Measurements from ENCODE around the gene MEGF8. TPM values are rescaled to one million over a fixed set of nuclear protein-coding genes. Genes with fewer than 3 reads are reported as not detected.
A peak's percentile ranks its signal among the peaks of the same experiment; 100 is the strongest.

MEGF8 gene
- total RNA-seq, 2 experiments from 2014 or later = 5.2 to 5.3 TPM

DNA sequence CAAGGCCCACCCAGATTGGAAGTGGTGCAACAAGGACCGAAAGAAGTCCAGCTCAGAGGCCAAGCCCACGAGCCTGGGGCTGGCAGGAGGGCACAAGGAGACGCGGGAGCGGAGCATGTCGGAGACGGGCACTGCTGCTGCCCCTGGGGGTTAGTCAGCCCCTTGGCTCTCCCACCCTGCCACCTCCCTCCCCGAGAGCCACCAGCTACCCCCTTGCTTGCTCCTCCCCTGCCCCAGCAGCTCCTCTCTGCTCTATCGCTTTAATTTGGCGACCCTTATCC is 37.7 kb upstream of the MEGF8 start:
- peaks cover 12% of the 10 kb centered on the region for H3K36me3 Mint-ChIP-seq (ENCODE audit: low read depth)
- intact Hi-C loops (cut with DNase I, micrococcal nuclease) = no loop called here
- ChIA-PET CTCF (interaction anchor here (0.7 to 1.0 kb wide), 3 partner anchors 9 to 17 kb away, joined by 3 read pairs; no protein-coding TSS in a partner anchor), POLR2A (no interaction called here)
- H3K4me1 Mint-ChIP-seq = peaks cover 13% of the 10 kb centered on the region
- H3K9me3 Mint-ChIP-seq (ENCODE audit: low read depth) = no peaks in the 10 kb centered on the region
- no peak for ATAC-seq
- peak; percentile 4 for DNase-seq
- no peaks in the 10 kb centered on the region for H3K27me3 Mint-ChIP-seq
- H3K27ac Mint-ChIP-seq = no peak overlapping the region
- no peak overlapping the region for H3K4me3 Mint-ChIP-seq

DNA sequence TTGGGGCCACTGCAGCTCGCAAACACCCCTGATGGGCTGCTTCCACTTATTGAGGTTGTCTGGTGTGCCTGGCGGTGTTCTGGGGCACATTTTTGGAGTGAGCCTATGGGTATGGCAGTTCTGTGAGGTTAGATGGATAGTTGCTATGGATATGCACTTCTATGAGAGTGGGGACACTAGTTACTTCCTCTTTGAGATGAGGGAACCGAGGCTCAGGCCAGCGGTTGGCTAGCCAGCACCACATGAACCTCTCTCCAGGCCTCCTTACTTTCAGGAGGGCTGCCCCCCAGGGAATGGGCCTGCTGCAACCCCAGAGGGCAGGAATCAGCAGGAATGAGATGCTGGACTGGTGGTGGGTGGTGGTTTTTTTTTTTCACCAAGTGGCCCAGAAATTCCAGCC is 37.0 kb upstream of the MEGF8 start:
- Mint-ChIP-seq H3K27ac (no peak overlapping the region), H3K27me3 (no peaks in the 10 kb centered on the region), H3K9me3 (ENCODE audit: low read depth) (no peaks in the 10 kb centered on the region), H3K36me3 (ENCODE audit: low read depth) (peaks cover 15% of the 10 kb centered on the region), H3K4me3 (no peak overlapping the region), H3K4me1 (peaks cover 13% of the 10 kb centered on the region)
- DNase-seq (no peak), ATAC-seq (no peak)
- ChIA-PET CTCF (interaction anchor here (0.9 to 1.0 kb wide), 2 partner anchors 8 to 12 kb away, joined by 3 read pairs; no protein-coding TSS in a partner anchor), POLR2A (interaction anchor here (0.6 kb wide), 1 partner anchor 37 kb away, joined by 3 read pairs; no protein-coding TSS in a partner anchor)
- intact Hi-C loops (cut with DNase I, micrococcal nuclease) = no loop called here

DNA sequence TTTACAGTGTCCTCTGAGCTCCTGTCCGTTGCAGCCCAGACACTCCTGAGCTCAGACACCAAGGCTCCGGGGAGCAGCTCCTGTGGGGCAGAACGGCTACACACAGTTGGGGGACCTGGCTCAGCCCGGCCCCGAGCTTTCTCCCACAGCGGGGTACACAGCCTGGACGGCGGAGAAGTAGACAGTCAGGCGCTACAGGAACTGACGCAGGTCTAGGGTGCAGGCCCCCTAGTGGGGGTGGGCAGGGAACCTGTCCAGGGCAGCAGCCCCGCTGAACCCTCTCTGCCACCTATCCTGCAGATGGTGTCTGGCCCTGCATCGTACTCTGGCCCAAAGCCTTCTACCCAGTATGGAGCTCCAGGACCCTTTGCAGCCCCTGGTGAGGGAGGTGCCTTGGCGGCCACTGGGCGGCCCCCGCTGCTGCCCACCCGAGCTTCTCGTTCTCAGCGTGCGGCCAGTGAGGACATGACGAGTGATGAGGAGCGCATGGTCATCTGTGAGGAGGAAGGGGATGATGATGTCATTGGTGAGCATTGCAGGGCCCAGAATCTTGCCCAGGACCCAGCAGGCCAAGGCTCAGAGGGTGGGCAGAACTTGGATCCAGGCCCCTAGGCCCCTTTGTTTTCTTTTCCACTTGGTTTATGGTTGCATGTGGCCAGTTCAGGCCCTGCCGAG is 36.4 kb upstream of the MEGF8 start:
- intact Hi-C loops (cut with DNase I, micrococcal nuclease) = no loop called here
- POLR2A ChIA-PET = interaction anchor here (0.6 kb wide), 1 partner anchor 38 kb away, joined by 3 read pairs; no protein-coding TSS in a partner anchor
- H3K4me1 Mint-ChIP-seq = peaks cover 13% of the 10 kb centered on the region
- ATAC-seq (no peak), DNase-seq (peak; percentile 7)
- no peaks in the 10 kb centered on the region for H3K27me3 Mint-ChIP-seq
- no peak overlapping the region for H3K27ac Mint-ChIP-seq
- no peaks in the 10 kb centered on the region for H3K9me3 Mint-ChIP-seq (ENCODE audit: low read depth)
- CTCF ChIA-PET = interaction anchor here (0.9 kb wide), 1 partner anchor 12 kb away, joined by 3 read pairs; no protein-coding TSS in a partner anchor
- H3K36me3 Mint-ChIP-seq (ENCODE audit: low read depth) = peaks cover 18% of the 10 kb centered on the region
- no peak overlapping the region for H3K4me3 Mint-ChIP-seq

DNA sequence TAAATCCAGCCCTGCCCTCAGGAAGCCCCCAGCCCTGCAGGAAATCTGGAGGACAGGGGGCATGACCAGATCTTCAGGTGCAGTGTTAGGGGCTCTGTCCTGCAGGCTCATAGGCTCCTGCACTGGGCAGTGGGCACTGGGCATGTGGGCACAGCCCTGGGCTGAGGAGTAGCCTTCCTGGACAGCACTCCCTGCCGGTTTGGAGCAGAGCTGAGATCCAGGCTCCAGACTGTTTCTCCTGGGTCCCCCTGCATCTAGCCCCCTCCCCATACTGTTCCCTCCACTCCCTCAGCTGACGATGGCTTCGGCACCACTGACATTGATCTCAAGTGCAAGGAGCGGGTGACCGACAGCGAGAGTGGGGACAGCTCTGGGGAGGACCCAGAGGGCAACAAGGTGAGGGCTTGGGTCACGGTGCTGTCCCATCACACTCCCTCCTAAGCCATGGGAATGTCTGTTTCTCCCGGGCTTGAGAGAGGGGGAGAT is 35.8 kb upstream of the MEGF8 start:
- H3K27me3 Mint-ChIP-seq = no peaks in the 10 kb centered on the region
- ATAC-seq (no peak), DNase-seq (no peak)
- H3K27ac Mint-ChIP-seq = no peak overlapping the region
- ChIA-PET POLR2A (no interaction called here), CTCF (no interaction called here)
- H3K36me3 Mint-ChIP-seq (ENCODE audit: low read depth) = peaks cover 18% of the 10 kb centered on the region
- no peaks in the 10 kb centered on the region for H3K9me3 Mint-ChIP-seq (ENCODE audit: low read depth)
- H3K4me3 Mint-ChIP-seq = no peak overlapping the region
- peaks cover 13% of the 10 kb centered on the region for H3K4me1 Mint-ChIP-seq
- intact Hi-C loops (cut with DNase I, micrococcal nuclease) = no loop called here

DNA sequence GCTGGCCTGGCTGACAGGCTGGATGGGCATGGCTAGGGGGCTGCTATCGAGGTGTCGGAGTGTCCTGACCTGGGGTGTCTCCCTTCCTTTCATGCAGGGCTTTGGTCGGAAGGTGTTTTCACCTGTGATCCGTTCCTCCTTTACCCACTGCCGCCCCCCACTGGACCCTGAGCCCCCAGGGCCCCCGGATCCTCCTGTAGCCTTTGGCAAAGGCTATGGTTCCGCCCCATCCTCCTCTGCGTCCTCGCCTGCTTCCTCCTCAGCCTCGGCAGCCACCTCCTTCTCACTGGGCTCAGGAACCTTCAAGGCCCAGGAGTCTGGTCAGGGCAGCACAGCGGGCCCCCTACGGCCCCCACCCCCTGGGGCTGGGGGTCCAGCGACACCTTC is 35.3 kb upstream of the MEGF8 start:
- Mint-ChIP-seq H3K27me3 (no peaks in the 10 kb centered on the region), H3K36me3 (ENCODE audit: low read depth) (peaks cover 18% of the 10 kb centered on the region), H3K4me3 (no peak overlapping the region), H3K4me1 (peaks cover 9% of the 10 kb centered on the region), H3K27ac (no peak overlapping the region), H3K9me3 (ENCODE audit: low read depth) (no peaks in the 10 kb centered on the region)
- ATAC-seq = no peak
- no peak for DNase-seq
- POLR2A ChIA-PET = no interaction called here
- CTCF ChIA-PET = no interaction called here
- intact Hi-C loops (cut with DNase I, micrococcal nuclease) = no loop called here

DNA sequence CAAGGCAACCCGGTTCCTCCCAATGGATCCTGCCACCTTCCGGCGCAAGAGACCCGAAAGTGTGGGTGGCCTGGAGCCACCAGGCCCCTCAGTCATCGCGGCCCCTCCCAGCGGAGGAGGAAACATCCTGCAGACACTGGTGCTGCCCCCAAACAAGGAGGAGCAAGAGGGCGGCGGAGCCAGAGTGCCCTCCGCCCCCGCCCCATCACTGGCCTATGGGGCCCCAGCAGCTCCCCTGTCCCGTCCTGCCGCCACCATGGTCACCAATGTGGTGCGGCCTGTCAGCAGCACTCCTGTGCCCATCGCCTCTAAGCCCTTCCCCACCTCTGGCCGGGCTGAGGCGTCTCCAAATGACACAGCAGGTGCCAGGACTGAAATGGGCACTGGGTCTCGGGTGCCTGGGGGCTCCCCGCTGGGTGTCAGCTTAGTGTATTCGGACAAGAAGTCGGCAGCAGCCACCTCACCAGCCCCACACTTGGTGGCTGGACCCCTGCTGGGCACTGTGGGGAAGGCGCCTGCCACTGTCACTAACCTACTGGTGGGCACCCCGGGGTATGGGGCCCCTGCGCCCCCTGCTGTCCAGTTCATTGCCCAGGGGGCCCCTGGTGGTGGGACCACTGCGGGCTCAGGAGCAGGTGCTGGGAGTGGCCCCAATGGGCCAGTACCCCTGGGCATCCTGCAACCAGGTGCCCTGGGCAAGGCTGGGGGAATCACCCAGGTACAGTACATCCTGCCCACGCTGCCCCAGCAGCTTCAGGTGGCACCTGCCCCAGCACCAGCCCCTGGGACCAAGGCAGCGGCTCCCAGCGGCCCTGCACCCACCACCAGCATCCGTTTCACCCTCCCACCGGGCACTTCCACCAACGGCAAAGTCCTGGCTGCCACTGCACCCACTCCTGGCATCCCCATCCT is 34.7 kb upstream of the MEGF8 start:
- POLR2A ChIA-PET = no interaction called here
- H3K4me3 Mint-ChIP-seq = no peak overlapping the region
- ATAC-seq (peak; percentile 70), DNase-seq (peak; percentile 72)
- intact Hi-C loops (cut with DNase I, micrococcal nuclease) = no loop called here
- H3K4me1 Mint-ChIP-seq = peaks cover 6% of the 10 kb centered on the region
- H3K27ac Mint-ChIP-seq = no peak overlapping the region
- CTCF ChIA-PET = no interaction called here
- H3K27me3 Mint-ChIP-seq = no peaks in the 10 kb centered on the region
- H3K9me3 Mint-ChIP-seq (ENCODE audit: low read depth) = no peaks in the 10 kb centered on the region
- peaks cover 18% of the 10 kb centered on the region for H3K36me3 Mint-ChIP-seq (ENCODE audit: low read depth)

DNA sequence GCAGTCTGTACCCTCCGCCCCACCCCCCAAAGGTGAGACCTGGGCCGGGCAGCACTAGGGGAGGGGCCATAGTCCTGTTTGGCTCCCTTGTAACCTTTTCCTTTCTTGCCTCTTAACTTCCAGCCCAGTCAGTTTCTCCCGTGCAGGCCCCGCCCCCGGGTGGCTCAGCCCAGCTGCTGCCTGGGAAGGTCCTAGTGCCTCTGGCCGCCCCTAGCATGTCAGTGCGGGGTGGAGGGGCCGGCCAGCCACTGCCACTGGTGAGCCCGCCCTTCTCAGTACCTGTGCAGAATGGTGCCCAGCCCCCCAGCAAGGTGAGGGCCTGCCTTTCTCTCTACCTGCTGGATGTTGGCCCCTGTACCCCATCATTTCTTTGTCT is 34.0 kb upstream of the MEGF8 start:
- DNase-seq (no peak), ATAC-seq (no peak)
- Mint-ChIP-seq H3K9me3 (ENCODE audit: low read depth) (no peaks in the 10 kb centered on the region), H3K4me3 (no peak overlapping the region), H3K27ac (no peak overlapping the region), H3K27me3 (no peaks in the 10 kb centered on the region), H3K4me1 (no peaks in the 10 kb centered on the region), H3K36me3 (ENCODE audit: low read depth) (peaks cover 18% of the 10 kb centered on the region)
- intact Hi-C loops (cut with DNase I, micrococcal nuclease) = no loop called here
- ChIA-PET POLR2A (no interaction called here), CTCF (no interaction called here)

DNA sequence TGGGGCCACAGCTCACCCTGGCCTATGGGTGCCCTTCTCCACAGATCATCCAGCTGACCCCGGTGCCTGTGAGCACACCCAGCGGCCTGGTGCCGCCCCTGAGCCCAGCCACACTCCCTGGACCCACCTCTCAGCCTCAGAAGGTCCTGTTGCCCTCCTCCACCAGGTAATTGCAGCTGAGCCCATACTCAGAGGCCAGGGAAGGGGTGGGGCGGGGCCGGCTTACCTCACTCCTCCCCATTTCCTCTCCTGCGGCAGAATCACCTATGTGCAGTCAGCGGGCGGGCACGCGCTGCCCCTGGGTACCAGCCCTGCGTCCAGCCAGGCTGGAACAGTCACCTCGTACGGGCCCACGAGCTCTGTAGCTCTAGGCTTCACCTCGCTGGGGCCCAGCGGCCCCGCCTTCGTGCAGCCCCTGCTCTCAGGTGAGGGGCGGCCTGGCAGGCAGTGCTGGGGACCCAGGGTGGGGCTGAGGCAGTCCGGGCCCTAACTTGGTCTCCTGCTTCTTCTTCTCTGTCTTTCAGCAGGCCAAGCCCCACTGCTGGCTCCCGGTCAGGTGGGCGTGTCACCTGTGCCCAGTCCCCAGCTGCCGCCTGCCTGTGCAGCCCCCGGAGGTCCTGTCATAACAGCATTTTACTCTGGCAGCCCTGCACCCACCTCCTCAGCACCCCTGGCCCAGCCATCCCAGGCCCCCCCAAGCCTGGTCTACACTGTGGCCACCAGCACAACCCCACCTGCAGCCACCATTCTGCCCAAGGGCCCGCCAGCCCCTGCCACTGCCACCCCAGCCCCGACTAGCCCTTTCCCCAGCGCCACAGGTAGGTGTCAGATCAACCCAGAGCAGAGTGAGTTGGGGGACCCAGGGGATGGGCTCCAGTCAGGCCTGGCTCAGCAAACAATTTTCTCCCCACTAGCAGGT is 33.1 kb upstream of the MEGF8 start:
- DNase-seq (no peak), ATAC-seq (no peak)
- CTCF ChIA-PET = interaction anchor here (0.6 kb wide), 1 partner anchor 84 kb away, joined by 4 read pairs; no protein-coding TSS in a partner anchor
- POLR2A ChIA-PET = no interaction called here
- Mint-ChIP-seq H3K36me3 (ENCODE audit: low read depth) (peaks cover 21% of the 10 kb centered on the region), H3K27ac (no peak overlapping the region), H3K9me3 (ENCODE audit: low read depth) (no peaks in the 10 kb centered on the region), H3K27me3 (no peaks in the 10 kb centered on the region), H3K4me1 (no peaks in the 10 kb centered on the region), H3K4me3 (no peak overlapping the region)
- intact Hi-C loops (cut with DNase I, micrococcal nuclease) = no loop called here

DNA sequence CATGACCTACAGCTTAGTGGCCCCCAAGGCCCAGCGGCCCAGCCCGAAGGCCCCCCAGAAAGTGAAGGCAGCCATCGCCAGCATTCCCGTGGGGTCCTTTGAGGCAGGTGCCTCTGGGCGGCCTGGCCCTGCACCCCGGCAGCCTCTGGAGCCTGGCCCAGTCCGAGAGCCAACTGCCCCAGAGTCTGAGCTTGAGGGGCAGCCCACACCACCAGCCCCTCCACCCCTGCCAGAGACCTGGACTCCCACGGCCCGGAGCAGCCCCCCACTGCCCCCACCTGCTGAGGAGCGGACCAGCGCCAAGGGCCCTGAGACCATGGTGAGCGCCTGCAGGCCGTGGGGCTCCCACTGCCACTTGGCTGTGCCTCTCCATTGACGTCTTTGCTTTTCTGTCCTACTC is 32.5 kb upstream of the MEGF8 start:
- ChIA-PET CTCF (interaction anchor here (0.9 to 1.0 kb wide), 2 partner anchors 10 to 14 kb away, joined by 3 read pairs; partner anchors contain the start of gene PAFAH1B3), POLR2A (interaction anchor here (1.3 kb wide), 1 partner anchor 56 kb away, joined by 3 read pairs; no protein-coding TSS in a partner anchor)
- intact Hi-C loops (cut with DNase I, micrococcal nuclease) = no loop called here
- H3K9me3 Mint-ChIP-seq (ENCODE audit: low read depth) = no peaks in the 10 kb centered on the region
- H3K4me1 Mint-ChIP-seq = no peaks in the 10 kb centered on the region
- peaks cover 21% of the 10 kb centered on the region for H3K36me3 Mint-ChIP-seq (ENCODE audit: low read depth)
- H3K27ac Mint-ChIP-seq = no peak overlapping the region
- H3K4me3 Mint-ChIP-seq = no peak overlapping the region
- no peak for DNase-seq
- no peak for ATAC-seq
- no peaks in the 10 kb centered on the region for H3K27me3 Mint-ChIP-seq

DNA sequence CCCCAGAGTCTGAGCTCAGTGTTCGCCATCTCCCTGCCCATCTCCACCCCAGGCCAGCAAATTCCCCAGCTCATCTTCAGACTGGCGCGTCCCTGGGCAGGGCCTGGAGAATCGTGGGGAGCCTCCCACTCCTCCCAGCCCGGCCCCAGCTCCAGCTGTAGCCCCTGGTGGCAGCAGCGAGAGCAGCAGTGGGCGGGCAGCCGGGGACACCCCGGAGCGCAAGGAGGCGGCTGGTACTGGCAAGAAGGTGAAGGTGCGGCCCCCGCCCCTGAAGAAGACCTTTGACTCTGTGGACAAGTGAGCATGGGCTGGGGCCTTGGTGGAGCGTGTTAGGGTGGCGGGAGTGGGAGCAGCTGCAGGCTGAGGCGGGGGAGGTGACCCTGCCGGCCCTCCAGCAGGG is 31.9 kb upstream of the MEGF8 start:
- no peaks in the 10 kb centered on the region for H3K27me3 Mint-ChIP-seq
- no peaks in the 10 kb centered on the region for H3K4me1 Mint-ChIP-seq
- CTCF ChIA-PET = interaction anchor here (0.6 to 1.0 kb wide), 3 partner anchors 9 to 169 kb away, joined by 3 read pairs; partner anchors contain the start of gene PAFAH1B3
- no peaks in the 10 kb centered on the region for H3K9me3 Mint-ChIP-seq (ENCODE audit: low read depth)
- DNase-seq (peak; percentile 29), ATAC-seq (no peak)
- POLR2A ChIA-PET = interaction anchor here (1.3 kb wide), 1 partner anchor 56 kb away, joined by 3 read pairs; no protein-coding TSS in a partner anchor
- H3K4me3 Mint-ChIP-seq = no peak overlapping the region
- peaks cover 18% of the 10 kb centered on the region for H3K36me3 Mint-ChIP-seq (ENCODE audit: low read depth)
- no peak overlapping the region for H3K27ac Mint-ChIP-seq
- intact Hi-C loops (cut with DNase I, micrococcal nuclease) = no loop called here

DNA sequence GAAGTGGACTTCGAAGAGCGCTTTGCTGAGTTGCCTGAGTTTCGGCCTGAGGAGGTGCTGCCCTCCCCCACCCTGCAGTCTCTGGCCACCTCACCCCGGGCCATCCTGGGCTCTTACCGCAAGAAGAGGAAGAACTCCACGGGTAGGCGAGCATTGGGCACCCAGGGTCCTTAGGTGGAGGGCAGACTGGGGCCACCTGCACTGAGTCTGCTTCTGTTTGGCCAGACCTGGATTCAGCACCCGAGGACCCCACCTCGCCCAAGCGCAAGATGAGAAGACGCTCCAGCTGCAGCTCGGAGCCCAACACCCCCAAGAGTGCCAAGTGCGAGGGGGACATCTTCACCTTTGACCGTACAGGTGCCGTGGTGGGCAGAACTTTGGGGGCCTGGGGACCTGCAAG is 31.5 kb upstream of the MEGF8 start:
- Mint-ChIP-seq H3K4me3 (no peak overlapping the region), H3K27ac (no peak overlapping the region), H3K27me3 (no peaks in the 10 kb centered on the region), H3K9me3 (ENCODE audit: low read depth) (no peaks in the 10 kb centered on the region), H3K4me1 (no peaks in the 10 kb centered on the region), H3K36me3 (ENCODE audit: low read depth) (peaks cover 18% of the 10 kb centered on the region)
- DNase-seq (no peak), ATAC-seq (no peak)
- intact Hi-C loops (cut with DNase I, micrococcal nuclease) = no loop called here
- POLR2A ChIA-PET = interaction anchor here (1.3 kb wide), 1 partner anchor 57 kb away, joined by 3 read pairs; no protein-coding TSS in a partner anchor
- CTCF ChIA-PET = interaction anchor here (0.6 to 1.0 kb wide), 3 partner anchors 9 to 170 kb away, joined by 3 read pairs; partner anchors contain the start of gene PAFAH1B3

Data from activated CD4-positive, alpha-beta T cell treated with anti-CD3 and anti-CD28 coated beads for 36 hours (primary cell).